Erythroblast (primary cell): ENCODE measurements around the gene CHD9NB.

Experiments used
- GATA1 ChIP-seq: IDR thresholded peaks from 2 replicates; pipeline ENCODE4 v1.6.1; 2011; ENCODE audit warnings: low read depth, mild to moderate bottlenecking, control low read depth, low read length, moderate library complexity
- POLR2A ChIP-seq: IDR thresholded peaks from 2 replicates; pipeline ENCODE4 v1.6.1; 2011; ENCODE audit warnings: mild to moderate bottlenecking, low read length

GRCh38 chr16:53081686-53082407, 29.1 kb upstream of the CHD9NB start:
- TF ChIP-seq POLR2A (no peak), GATA1 (no peak)
